Keratinocyte (primary cell): ENCODE results near the gene ALPK1. TPM values are rescaled to one million over a fixed set of nuclear protein-coding genes. Genes with fewer than 3 reads are reported as not detected.

Experiments used
- DNase-seq: peaks from one replicate; pipeline ENCODE4 v3.0.0-alpha.2; 2011; ENCODE audit warnings: low read depth, missing footprints, low spot score
- FAIRE-seq: peaks from 2 replicates; lab custom pipeline; 2011; peaks lifted over from hg19 to GRCh38; lab: Jason Lieb, UNC
- H2AFZ ChIP-seq: 2 replicates; pipeline ENCODE4 v1.6.0; 2012; ENCODE audit warnings: low read length, control low read depth, inconsistent platforms; ENCODE audit not compliant: control insufficient read depth
- H3K27ac ChIP-seq: 2 replicates; pipeline ENCODE4 v1.5.1; 2011; ENCODE audit warnings: low read length; ENCODE audit not compliant: control insufficient read depth, insufficient read depth
- H3K27me3 ChIP-seq: 3 replicates; pipeline ENCODE4 v1.6.0; 2011; ENCODE audit warnings: low read length; ENCODE audit not compliant: control insufficient read depth, insufficient read depth; ENCODE audit errors: extremely low read depth
- H3K36me3 ChIP-seq, 2 experiments: 2 replicates in 1 of 2; 3 replicates in 1 of 2; pipeline ENCODE4 v1.5.1; 2011; ENCODE audit warnings: low read length in 2 of 2, mild to moderate bottlenecking in 1 of 2; ENCODE audit not compliant: control insufficient read depth in 2 of 2, insufficient read depth in 2 of 2; ENCODE audit errors: extremely low read depth in 1 of 2
- H3K4me1 ChIP-seq: 3 replicates; pipeline ENCODE4 v1.5.1; 2011; ENCODE audit warnings: low read length; ENCODE audit not compliant: control insufficient read depth, insufficient read depth; ENCODE audit errors: extremely low read depth
- H3K4me2 ChIP-seq: 3 replicates; pipeline ENCODE4 v1.6.0; 2011; ENCODE audit warnings: low read depth, low read length; ENCODE audit not compliant: control insufficient read depth, insufficient read depth; ENCODE audit errors: extremely low read depth
- H3K4me3 ChIP-seq, 3 experiments: fragments of 200-600 bp in 1 of 3; sonication (generic) in 1 of 3; 2 replicates in 2 of 3; 3 replicates in 1 of 3; pipeline ENCODE4 v1.5.1; 2011 to 2016; ENCODE audit warnings: low read length in 3 of 3, mild to moderate bottlenecking in 3 of 3, control low read depth in 2 of 3, inconsistent platforms in 1 of 3, low read depth in 1 of 3, mixed read lengths in 1 of 3, mixed run types in 1 of 3, moderate library complexity in 1 of 3; ENCODE audit not compliant: control insufficient read depth in 2 of 3, insufficient read depth in 2 of 3; ENCODE audit errors: extremely low read depth in 1 of 3
- H3K79me2 ChIP-seq: 2 replicates; pipeline ENCODE4 v1.6.0; 2012; ENCODE audit warnings: low read length; ENCODE audit not compliant: control insufficient read depth, insufficient read depth
- H3K9ac ChIP-seq: 3 replicates; pipeline ENCODE4 v1.6.0; 2011; ENCODE audit warnings: low read length; ENCODE audit not compliant: control insufficient read depth, insufficient read depth; ENCODE audit errors: extremely low read depth
- H3K9me1 ChIP-seq: 3 replicates; pipeline ENCODE4 v1.6.0; 2011; ENCODE audit warnings: low read length; ENCODE audit not compliant: control insufficient read depth, insufficient read depth; ENCODE audit errors: extremely low read depth
- H3K9me3 ChIP-seq: 2 replicates; pipeline ENCODE4 v1.5.1; 2012; ENCODE audit warnings: low read depth, low read length; ENCODE audit not compliant: control insufficient read depth
- H4K20me1 ChIP-seq: 3 replicates; pipeline ENCODE4 v1.6.0; 2011; ENCODE audit warnings: low read length; ENCODE audit not compliant: control insufficient read depth, insufficient read depth; ENCODE audit errors: extremely low read depth
- EZH2 ChIP-seq: IDR thresholded peaks from one replicate; pipeline ENCODE4 v1.6.1; 2012; ENCODE audit warnings: inconsistent platforms, mild to moderate bottlenecking, low read length, moderate library complexity
- dilution Hi-C: fragments of 300-500 bp; cut with MboI; formaldehyde crosslinking; loops from one replicate; pipeline ENCODE4 v1.7.0; 2020; ENCODE audit warnings: low sequenced_read_pairs; ENCODE audit not compliant: extremely low pct_ligation_motif_present
- polyA plus RNA-seq, 5 experiments: library from polyadenylated mRNA; depleted of rRNA in 3 of 5; stranded (reverse) in 3 of 5; stranded (forward) in 1 of 5; unstranded in 1 of 5; fragments of >200 nt; gene quantifications; 1 replicate in 1 of 5; 2 replicates in 3 of 5; 3 replicates in 1 of 5; pipeline versions ENCODE4 v1.2.1 to v1.2.3, GENCODE V29; 2011 to 2012; ENCODE audit warnings: missing spikeins in 2 of 5, low read depth in 1 of 5, low replicate concordance in 1 of 5
- TF ChIP-seq, protein P1 (sequence below), 3 experiments: IDR thresholded peaks in 1 of 3; conservative IDR thresholded peaks in 1 of 3; optimal IDR thresholded peaks in 1 of 3; 2 replicates in 2 of 3; 3 replicates in 1 of 3; pipeline versions ENCODE3 to v1.5.1; 2011; ENCODE audit warnings: low read length in 3 of 3, mild to moderate bottlenecking in 3 of 3, moderate library complexity in 2 of 3, control low read depth in 1 of 3, inconsistent platforms in 1 of 3; ENCODE audit not compliant: insufficient read depth in 2 of 3; ENCODE audit errors: extremely low read depth in 1 of 3

ALPK1 gene
- polyA plus RNA-seq, 1 donor (not counting 4 experiments of a cell fraction or from before 2014, with no cell fraction given): 5.5 TPM

DNA sequence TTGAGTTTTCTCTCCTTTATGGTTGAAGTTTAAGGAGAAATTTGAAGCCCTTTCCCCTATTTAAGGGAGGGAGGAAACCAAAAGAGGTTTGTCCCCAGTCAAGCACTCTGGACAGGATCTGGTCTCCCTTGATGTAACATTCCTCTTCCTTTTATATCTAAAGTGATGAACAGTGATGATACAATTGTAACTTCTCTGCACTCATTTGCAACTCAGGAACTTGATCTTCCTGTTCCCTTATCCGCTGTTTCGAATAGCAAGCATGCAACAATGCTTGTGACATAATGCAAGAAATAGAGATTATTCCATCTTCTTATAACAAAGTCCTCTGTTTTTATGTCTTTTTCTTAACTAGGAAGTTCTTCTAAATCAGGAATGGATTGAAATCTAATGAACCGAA lies 18.3 kb downstream of the ALPK1 start:
- no peaks in the 10 kb centered on the region for H3K4me1 ChIP-seq
- no peak for FAIRE-seq
- no peaks in the 10 kb centered on the region for H4K20me1 ChIP-seq
- no peaks in the 10 kb centered on the region for H3K27me3 ChIP-seq
- no peak overlapping the region for H3K4me2 ChIP-seq
- no peak overlapping the region for H3K4me3 ChIP-seq
- no peak overlapping the region for H3K9ac ChIP-seq
- TF ChIP-seq, protein P1, sequence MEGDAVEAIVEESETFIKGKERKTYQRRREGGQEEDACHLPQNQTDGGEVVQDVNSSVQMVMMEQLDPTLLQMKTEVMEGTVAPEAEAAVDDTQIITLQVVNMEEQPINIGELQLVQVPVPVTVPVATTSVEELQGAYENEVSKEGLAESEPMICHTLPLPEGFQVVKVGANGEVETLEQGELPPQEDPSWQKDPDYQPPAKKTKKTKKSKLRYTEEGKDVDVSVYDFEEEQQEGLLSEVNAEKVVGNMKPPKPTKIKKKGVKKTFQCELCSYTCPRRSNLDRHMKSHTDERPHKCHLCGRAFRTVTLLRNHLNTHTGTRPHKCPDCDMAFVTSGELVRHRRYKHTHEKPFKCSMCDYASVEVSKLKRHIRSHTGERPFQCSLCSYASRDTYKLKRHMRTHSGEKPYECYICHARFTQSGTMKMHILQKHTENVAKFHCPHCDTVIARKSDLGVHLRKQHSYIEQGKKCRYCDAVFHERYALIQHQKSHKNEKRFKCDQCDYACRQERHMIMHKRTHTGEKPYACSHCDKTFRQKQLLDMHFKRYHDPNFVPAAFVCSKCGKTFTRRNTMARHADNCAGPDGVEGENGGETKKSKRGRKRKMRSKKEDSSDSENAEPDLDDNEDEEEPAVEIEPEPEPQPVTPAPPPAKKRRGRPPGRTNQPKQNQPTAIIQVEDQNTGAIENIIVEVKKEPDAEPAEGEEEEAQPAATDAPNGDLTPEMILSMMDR (optimal IDR thresholded peaks at IDR 0.05 in 1 of 3, IDR thresholded peaks at IDR 0.05 in 1 of 3, conservative IDR thresholded peaks at IDR 0.05 in 1 of 3; ENCODE audit: extremely low read depth in 1 of 3, insufficient read depth in 2 of 3, low read length in 3 of 3): no peak
- TF ChIP-seq EZH2: no peak
- no peak overlapping the region for H2AFZ ChIP-seq
- H3K36me3 ChIP-seq: no peaks in the 10 kb centered on the region
- dilution Hi-C loops: no loop called here
- DNase-seq: no peak
- H3K9me3 ChIP-seq: no peaks in the 10 kb centered on the region
- H3K9me1 ChIP-seq: no peaks in the 10 kb centered on the region
- H3K27ac ChIP-seq: no peak overlapping the region
- no peaks in the 10 kb centered on the region for H3K79me2 ChIP-seq

DNA sequence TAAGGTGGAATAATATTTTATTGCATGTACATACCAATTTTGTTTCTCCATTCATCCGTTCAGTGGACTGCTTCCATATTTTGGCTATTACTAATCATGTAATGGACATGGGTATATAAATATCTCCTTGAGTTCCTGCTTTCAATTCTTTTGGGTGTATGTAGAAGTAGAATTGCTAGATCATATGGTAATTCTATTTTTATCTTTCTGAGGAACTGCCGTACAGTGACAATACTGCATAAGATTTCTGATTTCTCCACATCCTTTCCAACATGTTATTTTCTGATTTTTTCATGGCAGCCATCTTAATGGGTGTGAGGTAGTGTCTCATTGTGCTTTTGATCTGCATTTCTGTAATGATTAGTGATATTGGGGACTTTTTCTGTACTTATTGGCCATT lies 19.2 kb downstream of the ALPK1 start:
- Histone ChIP-seq H3K9me1 (no peaks in the 10 kb centered on the region), H3K4me3 (no peak overlapping the region), H3K27me3 (no peaks in the 10 kb centered on the region), H3K9ac (no peak overlapping the region), H3K79me2 (no peaks in the 10 kb centered on the region), H3K36me3 (no peaks in the 10 kb centered on the region), H4K20me1 (no peaks in the 10 kb centered on the region), H3K27ac (no peak overlapping the region), H2AFZ (no peak overlapping the region), H3K4me2 (no peak overlapping the region), H3K4me1 (no peaks in the 10 kb centered on the region), H3K9me3 (no peaks in the 10 kb centered on the region)
- FAIRE-seq (no peak), DNase-seq (no peak)
- TF ChIP-seq, protein P1 (optimal IDR thresholded peaks at IDR 0.05 in 1 of 3, IDR thresholded peaks at IDR 0.05 in 1 of 3, conservative IDR thresholded peaks at IDR 0.05 in 1 of 3; ENCODE audit: extremely low read depth in 1 of 3, insufficient read depth in 2 of 3, low read length in 3 of 3): no peak
- TF ChIP-seq EZH2: no peak
- dilution Hi-C loops: no loop called here
